GM23338 (cell line): Measurements from ENCODE around the gene CLDN16.

Experiments used
- CTCF ChIP-seq, 2 experiments: fragments of 200-600 bp in 1 of 2; sonication (generic) in 1 of 2; conservative IDR thresholded peaks; 2 replicates each; pipeline versions ENCODE4 v1.5.1 to v1.6.1; 2016 to 2017; ENCODE audit warnings: antibody characterized with exemption in 2 of 2, low read depth in 2 of 2, mild to moderate bottlenecking in 2 of 2, moderate library complexity in 1 of 2
- EZH2 ChIP-seq: fragments of 200-600 bp; sonication (generic); IDR thresholded peaks from one replicate; pipeline ENCODE4 v1.8.0; 2017; ENCODE audit warnings: antibody characterized with exemption, mild to moderate bottlenecking, low read depth; ENCODE audit not compliant: unreplicated experiment
- EZH2phosphoT487 ChIP-seq: fragments of 200-600 bp; sonication (generic); IDR thresholded peaks from one replicate; pipeline ENCODE4 v1.8.1; 2018; ENCODE audit warnings: antibody characterized with exemption; ENCODE audit not compliant: unreplicated experiment
- POLR2AphosphoS5 ChIP-seq: IDR thresholded peaks from 2 replicates; pipeline ENCODE4 v1.6.1; 2016; ENCODE audit warnings: antibody characterized with exemption, low read depth

GRCh38 chr3:190448256-190448655 is 60.3 kb downstream of the CLDN16 start:
- TF ChIP-seq CTCF (conservative IDR thresholded peaks at IDR 0.05; ENCODE audit: low read depth in 2 of 2) (no peak), POLR2AphosphoS5 (no peak), EZH2 (no peak), EZH2phosphoT487 (no peak)
